Activated T-helper 1 cell treated with Interleukin-2 at 50 U/mL for 16 hours (primary cell): ENCODE results near the gene AADACL4.
"Not testable (repeated sequence)": the region's sequence is repeated elsewhere in the genome, so short reads cannot be mapped to it uniquely, and the experiment has no call there.

Source experiments
- DNase-seq: peaks from one replicate; pipeline ENCODE4 v3.0.0-alpha.2; 2020; ENCODE audit warnings: low read depth

The AADACL4 gene

GRCh38 chr1:12658531-12659453, 14.9 kb downstream of the AADACL4 start:
- peak; percentile 53 for DNase-seq

- DNase-seq, result no peak
Measured at GRCh38 chr1:12661606-12662219, 17.8 kb downstream of the AADACL4 start.

- DNase-seq, result no peak
Measured at GRCh38 chr1:12662556-12662955, 18.7 kb downstream of the AADACL4 start.

- DNase-seq, result no peak
Measured at GRCh38 chr1:12665511-12665910, 21.6 kb downstream of the AADACL4 start.

- no peak for DNase-seq
Measured at GRCh38 chr1:12666141-12666735, 22.4 kb downstream of the AADACL4 start.

- no peak for DNase-seq
Measured at GRCh38 chr1:12669529-12670068, 25.7 kb downstream of the AADACL4 start.

- no peak for DNase-seq
Measured at GRCh38 chr1:12674358-12674757, 30.5 kb downstream of the AADACL4 start.

GRCh38 chr1:12676122-12676521, 32.2 kb downstream of the AADACL4 start:
- not testable (repeated sequence) for DNase-seq

- DNase-seq, result no peak
Measured at GRCh38 chr1:12677565-12677964, 33.7 kb downstream of the AADACL4 start.

- DNase-seq, result no peak
Measured at GRCh38 chr1:12678350-12678749, 34.5 kb downstream of the AADACL4 start.

- no peak for DNase-seq
Measured at GRCh38 chr1:12678820-12679219, 34.9 kb downstream of the AADACL4 start.

- DNase-seq, result no peak
Measured at GRCh38 chr1:12690156-12690555, 46.3 kb downstream of the AADACL4 start.

GRCh38 chr1:12692967-12693782, 49.3 kb downstream of the AADACL4 start:
- no peak for DNase-seq

- DNase-seq, result no peak
Measured at GRCh38 chr1:12696658-12697057, 52.8 kb downstream of the AADACL4 start.

- DNase-seq, result no peak
Measured at GRCh38 chr1:12697397-12697796, 53.5 kb downstream of the AADACL4 start.

- DNase-seq, result no peak
Measured at GRCh38 chr1:12703821-12704451, 60.1 kb downstream of the AADACL4 start.

GRCh38 chr1:12706061-12706460, 62.2 kb downstream of the AADACL4 start:
- no peak for DNase-seq

GRCh38 chr1:12708396-12709090, 64.7 kb downstream of the AADACL4 start:
- DNase-seq, result no peak

- no peak for DNase-seq
Measured at GRCh38 chr1:12709091-12709491, 65.2 kb downstream of the AADACL4 start.

- no peak for DNase-seq
Measured at GRCh38 chr1:12709696-12710095, 65.8 kb downstream of the AADACL4 start.

- no peak for DNase-seq
Measured at GRCh38 chr1:12711536-12711935, 67.7 kb downstream of the AADACL4 start.
